MCF 10A (cell line): ENCODE data around the gene IRF9. TPM values are rescaled to one million over a fixed set of nuclear protein-coding genes. Genes with fewer than 3 reads are reported as not detected.
"Not testable (repeated sequence)": the region's sequence is repeated elsewhere in the genome, so short reads cannot be mapped to it uniquely, and the experiment has no call there.

Experiments used
- BruUV-seq: library from RNA; stranded (reverse); fragments of 400-500 nt; replicated peaks from 2 replicates; lab custom pipeline; 2021; lab: Mats Ljungman, UMichigan
- CTCF ChIA-PET: fragments of 300-600 bp; sonication (Branson Sonifier 250); formaldehyde crosslinking; extraction: SDS; loops from one replicate; lab custom pipeline; 2021; ENCODE audit warnings: antibody characterized with exemption, inconsistent platforms; lab: Yijun Ruan, JAX
- POLR2A ChIA-PET: fragments of 300-600, 350-650 bp; sonication (Branson Sonifier 250); formaldehyde crosslinking; extraction: SDS; loops from one replicate; lab custom pipeline; 2020; ENCODE audit warnings: antibody characterized with exemption, inconsistent platforms; lab: Yijun Ruan, JAX
- DNase-seq: peaks from one replicate; pipeline ENCODE4 v3.0.0-alpha.2; 2018; ENCODE audit not compliant: unreplicated experiment
- H3K27ac Mint-ChIP-seq: one replicate; pipeline ENCODE4 v1.8.0; 2022; ENCODE audit warnings: mild to moderate bottlenecking, low read depth, mixed read lengths; ENCODE audit not compliant: unreplicated experiment
- H3K27me3 Mint-ChIP-seq: one replicate; pipeline ENCODE4 v1.8.0; 2022; ENCODE audit warnings: mixed read lengths; ENCODE audit not compliant: insufficient read depth, unreplicated experiment
- H3K36me3 Mint-ChIP-seq: one replicate; pipeline ENCODE4 v1.8.0; 2022; ENCODE audit warnings: mild to moderate bottlenecking, moderate library complexity, mixed read lengths; ENCODE audit not compliant: insufficient read depth, unreplicated experiment
- H3K4me1 Mint-ChIP-seq: one replicate; pipeline ENCODE4 v1.8.0; 2022; ENCODE audit warnings: mixed read lengths; ENCODE audit not compliant: insufficient read depth, unreplicated experiment
- H3K4me3 Mint-ChIP-seq: one replicate; pipeline ENCODE4 v1.8.0; 2022; ENCODE audit warnings: mild to moderate bottlenecking, moderate library complexity, mixed read lengths; ENCODE audit not compliant: unreplicated experiment
- H3K9me3 Mint-ChIP-seq: one replicate; pipeline ENCODE4 v1.8.0; 2022; ENCODE audit warnings: mixed read lengths; ENCODE audit not compliant: unreplicated experiment
- intact Hi-C: fragments of 100-400 bp; cut with micrococcal nuclease; formaldehyde crosslinking; loops from 2 replicates; pipeline ENCODE4 v1.14.1; 2022
- total RNA-seq: library from RNA; stranded (reverse); gene quantifications from 2 replicates; pipeline ENCODE4 v1.2.3, GENCODE V29; 2022
- TF ChIP-seq, protein P1 (sequence below): fragments of 200-600 bp; IDR thresholded peaks from one replicate; pipeline ENCODE4 v1.8.0; 2022; ENCODE audit warnings: antibody characterized with exemption, mild to moderate bottlenecking; ENCODE audit not compliant: unreplicated experiment

Gene IRF9
- total RNA-seq, 1 experiment from 2014 or later = 13.6 TPM

DNA sequence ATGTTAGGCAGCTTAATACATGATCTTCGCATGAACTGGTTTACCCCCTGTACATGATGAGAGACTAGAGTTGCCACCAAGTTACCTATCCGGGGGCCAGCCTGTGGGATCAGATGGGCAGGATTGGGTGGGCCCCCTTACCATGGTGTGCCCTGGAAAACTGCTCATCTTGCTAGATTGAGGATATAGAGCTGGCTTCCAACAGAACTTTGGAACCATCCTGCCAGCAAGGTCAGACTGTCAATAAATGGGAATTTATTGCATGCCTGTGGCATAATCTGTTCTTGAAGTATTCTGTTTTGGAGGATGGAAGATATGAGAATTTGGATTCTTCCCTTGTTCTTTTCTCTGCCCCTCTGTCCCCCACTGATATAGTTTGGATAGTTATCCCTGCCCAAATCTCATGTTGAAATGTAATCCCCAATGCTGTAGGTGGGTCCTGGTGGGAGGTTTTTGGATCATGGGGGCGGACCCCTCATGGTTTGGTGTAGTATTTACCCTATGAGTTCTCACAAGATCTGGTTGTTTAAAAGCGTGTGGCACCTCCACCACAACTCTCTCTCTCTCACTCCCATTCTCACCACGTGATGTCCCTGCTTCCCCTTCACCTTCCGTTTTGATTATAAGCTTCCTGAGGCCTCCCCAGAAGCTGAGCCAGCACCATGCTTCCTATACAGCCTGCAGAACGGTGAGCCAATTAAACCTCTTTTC is 37.9 kb downstream of the IRF9 start:
- Mint-ChIP-seq H3K9me3 (peaks cover 8% of the 10 kb centered on the region), H3K4me1 (peaks cover 15% of the 10 kb centered on the region), H3K27me3 (no peaks in the 10 kb centered on the region), H3K4me3 (no peak overlapping the region), H3K36me3 (peaks cover 50% of the 10 kb centered on the region), H3K27ac (peak overlapping the region; percentile 18)
- ChIA-PET POLR2A (interaction anchor here (1.9 kb wide), 1 partner anchor 15 kb away, joined by 4 read pairs; the partner anchor contains the start of gene CHMP4A), CTCF (no interaction called here)
- no TSS peak for BruUV-seq
- no peak for DNase-seq
- TF ChIP-seq, protein P1, sequence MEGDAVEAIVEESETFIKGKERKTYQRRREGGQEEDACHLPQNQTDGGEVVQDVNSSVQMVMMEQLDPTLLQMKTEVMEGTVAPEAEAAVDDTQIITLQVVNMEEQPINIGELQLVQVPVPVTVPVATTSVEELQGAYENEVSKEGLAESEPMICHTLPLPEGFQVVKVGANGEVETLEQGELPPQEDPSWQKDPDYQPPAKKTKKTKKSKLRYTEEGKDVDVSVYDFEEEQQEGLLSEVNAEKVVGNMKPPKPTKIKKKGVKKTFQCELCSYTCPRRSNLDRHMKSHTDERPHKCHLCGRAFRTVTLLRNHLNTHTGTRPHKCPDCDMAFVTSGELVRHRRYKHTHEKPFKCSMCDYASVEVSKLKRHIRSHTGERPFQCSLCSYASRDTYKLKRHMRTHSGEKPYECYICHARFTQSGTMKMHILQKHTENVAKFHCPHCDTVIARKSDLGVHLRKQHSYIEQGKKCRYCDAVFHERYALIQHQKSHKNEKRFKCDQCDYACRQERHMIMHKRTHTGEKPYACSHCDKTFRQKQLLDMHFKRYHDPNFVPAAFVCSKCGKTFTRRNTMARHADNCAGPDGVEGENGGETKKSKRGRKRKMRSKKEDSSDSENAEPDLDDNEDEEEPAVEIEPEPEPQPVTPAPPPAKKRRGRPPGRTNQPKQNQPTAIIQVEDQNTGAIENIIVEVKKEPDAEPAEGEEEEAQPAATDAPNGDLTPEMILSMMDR = no peak
- intact Hi-C loops = loop anchor here (5.0 kb wide), 1 partner anchor 43 kb away; the partner anchor contains the start of gene TINF2

DNA sequence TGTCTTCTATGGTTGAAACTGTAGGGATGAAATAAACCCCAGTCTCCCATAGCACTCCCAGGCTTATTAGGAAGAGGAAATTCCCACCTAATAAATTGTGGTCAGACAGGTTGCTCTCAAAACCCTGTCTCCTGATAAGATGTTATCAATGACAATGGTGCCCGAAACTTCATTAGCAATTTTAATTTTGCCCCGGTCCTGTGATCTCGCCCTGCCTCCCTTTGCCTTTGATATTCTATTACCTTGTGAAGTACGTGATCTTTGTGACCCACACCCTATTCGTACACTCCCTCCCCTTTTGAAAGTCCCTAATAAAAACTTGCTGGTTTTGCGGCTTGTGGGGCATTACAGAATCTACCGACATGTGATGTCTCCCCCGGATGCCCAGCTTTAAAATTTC is 41.5 kb downstream of the IRF9 start:
- not testable (repeated sequence) for H3K27me3 Mint-ChIP-seq, BruUV-seq

DNA sequence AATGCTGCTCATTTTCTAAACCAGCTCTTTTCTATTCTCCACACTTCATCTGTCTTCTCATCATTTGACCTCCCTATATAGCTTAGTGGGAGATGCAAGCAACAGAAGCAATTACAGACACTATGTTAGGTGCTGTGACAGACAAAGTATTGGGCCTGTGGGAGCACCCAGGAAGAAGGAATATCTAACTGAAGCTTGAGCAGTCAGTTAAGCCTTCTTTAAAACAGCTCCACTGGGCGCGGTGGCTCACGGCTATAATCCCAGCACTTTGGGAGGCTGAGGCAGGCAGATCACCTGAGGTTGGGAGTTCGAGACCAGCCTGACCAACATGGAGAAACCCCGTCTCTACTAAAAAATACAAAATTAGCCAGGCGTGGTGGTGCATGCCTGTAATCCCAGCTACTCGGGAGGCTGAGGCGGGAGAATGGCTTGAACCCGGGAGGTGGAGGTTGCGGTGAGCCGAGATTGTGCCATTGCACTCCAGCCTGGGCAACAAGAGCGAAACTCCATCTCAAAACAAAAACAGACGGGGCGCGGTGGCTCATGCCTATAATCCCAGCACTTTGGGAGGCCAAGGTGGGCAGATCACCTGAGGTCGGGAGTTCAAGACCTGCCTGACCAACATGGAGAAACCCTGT is 42.3 kb downstream of the IRF9 start:
- intact Hi-C loops, H3K27me3 Mint-ChIP-seq, BruUV-seq, DNase-seq, H3K4me1 Mint-ChIP-seq, H3K27ac Mint-ChIP-seq, H3K4me3 Mint-ChIP-seq, H3K9me3 Mint-ChIP-seq: not testable (repeated sequence)
- H3K36me3 Mint-ChIP-seq = peaks cover 81% of the 10 kb centered on the region
- ChIA-PET POLR2A (interaction anchor here (0.6 to 3.2 kb wide), 3 partner anchors 11 to 105 kb away, joined by 3 to 15 read pairs (median 3); partner anchors contain the start of genes CHMP4A, CIDEB, IRF9 and MDP1), CTCF (interaction anchor here (0.6 to 1.0 kb wide), 2 partner anchors 60 to 228 kb away, joined by 3 to 4 read pairs; no protein-coding TSS in a partner anchor)

More for the DNA sequence above, 41.5 kb downstream of the IRF9 start:
- H3K4me1 Mint-ChIP-seq, H3K4me3 Mint-ChIP-seq, intact Hi-C loops, DNase-seq, CTCF ChIA-PET, H3K27ac Mint-ChIP-seq, H3K9me3 Mint-ChIP-seq: not testable (repeated sequence)
- H3K36me3 Mint-ChIP-seq = peaks cover 72% of the 10 kb centered on the region
- POLR2A ChIA-PET = interaction anchor here (0.6 to 3.2 kb wide), 3 partner anchors 12 to 105 kb away, joined by 3 to 15 read pairs (median 3); partner anchors contain the start of genes CHMP4A, CIDEB, IRF9 and MDP1

DNA sequence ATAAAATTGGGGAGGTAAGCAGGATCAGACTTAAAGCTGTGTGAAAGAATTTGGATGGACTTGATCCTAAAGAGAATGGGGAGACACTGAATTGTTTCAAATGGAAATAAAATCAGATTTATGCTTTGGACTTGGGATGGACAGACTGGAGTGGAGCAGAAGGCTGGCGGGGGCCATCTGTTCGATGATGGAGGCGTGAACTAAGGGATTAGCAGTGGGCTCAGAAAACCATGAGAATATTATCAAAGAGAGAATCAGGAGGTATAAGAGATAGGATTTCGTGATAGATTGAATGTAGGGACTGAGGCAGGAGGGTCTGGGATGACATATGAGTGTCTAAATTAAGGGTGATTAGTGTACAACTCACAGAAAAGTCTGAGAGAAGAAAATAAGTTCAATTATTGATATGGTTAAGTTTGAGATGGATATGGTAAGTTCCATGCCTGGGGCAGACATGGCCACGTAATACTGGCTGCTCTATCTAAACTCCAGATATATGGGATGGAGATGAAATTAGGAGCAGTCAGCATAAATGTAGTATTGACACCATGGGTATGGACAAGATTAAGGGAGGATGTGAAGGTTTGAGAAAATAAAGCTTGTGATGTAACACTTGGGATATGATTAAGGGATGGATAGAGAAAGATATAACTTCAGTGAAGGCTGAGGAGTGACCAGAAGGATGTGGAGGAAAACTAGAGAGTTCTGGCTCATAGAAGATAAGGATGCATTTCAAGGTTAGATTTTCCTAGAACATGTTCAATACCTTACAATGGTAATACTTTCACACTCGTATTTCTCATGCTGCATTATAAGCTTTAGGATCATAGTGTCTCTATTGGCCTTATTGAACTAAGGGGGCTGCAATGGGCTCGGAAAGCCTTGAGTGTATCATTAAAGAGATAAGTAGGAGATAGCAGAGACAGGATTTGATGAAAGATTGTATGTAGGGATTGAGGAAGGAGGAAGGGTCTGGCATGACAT is 43.4 kb downstream of the IRF9 start:
- Mint-ChIP-seq H3K27me3 (no peaks in the 10 kb centered on the region), H3K4me1 (no peaks in the 10 kb centered on the region), H3K4me3 (no peak overlapping the region), H3K27ac (no peak overlapping the region), H3K9me3 (peaks cover 8% of the 10 kb centered on the region), H3K36me3 (peaks cover 79% of the 10 kb centered on the region)
- ChIA-PET CTCF (interaction anchor here (0.5 to 1.0 kb wide), 4 partner anchors 20 to 227 kb away, joined by 3 to 5 read pairs (median 4); partner anchors contain the start of genes CIDEB and EMC9), POLR2A (interaction anchor here (0.7 to 3.2 kb wide), 5 partner anchors 9 to 236 kb away, joined by 3 to 15 read pairs (median 3); partner anchors contain the start of genes CHMP4A, IRF9, MDP1 and TM9SF1)
- no TSS peak for BruUV-seq
- intact Hi-C loops = no loop called here
- no peak for DNase-seq
- TF ChIP-seq, protein P1 = no peak
